Heart left ventricle (tissue), 13 donors: ENCODE results near the gene DLGAP1.

Experiments
- CTCF ChIP-seq, 12 donors: fragments of 200-600 bp; sonication (generic) in 4 of 12; IDR thresholded peaks; one replicate each; pipeline versions ENCODE4 v1.5.0 to v1.8.0; 2018 to 2022; ENCODE audit warnings: antibody characterized with exemption in 12 of 12, mild to moderate bottlenecking in 5 of 12
- POLR2A ChIP-seq, 2 donors: fragments of 450-650 bp; IDR thresholded peaks; one replicate each; pipeline ENCODE4 v1.6.1; 2017; ENCODE audit warnings: antibody characterized with exemption in 2 of 2, mild to moderate bottlenecking in 2 of 2, moderate library complexity in 2 of 2
- donor health status: ischemic (EF 13 %, LVEDD 7.1; RV severe dilation, severe dysfunction).
- donor health status: DM: no; HTN: yes; CAD: no.
- donor health status: DM: no; HTN: no; CAD: no.
- donor health status: ischemic (EF 25% LVEDD 6.9; RV normal size, moderate dysfunction).
- donor health status: ischemic (EF 25% LVEDD 5.7; RV mildly dilated, moderate dysfunction).
- donor health status: ischemic (EF 35%, LVEDD 5.7; RV mildly dilated, moderate dysfunction).
- donor health status: nonischemic (EF 11% LVEDD 7.7; RV severe dilation, severe dysfunction).
- donor health status: DM: yes; HTN: yes; CAD: no.
- donor health status: PGD.
- donor health status: ischemic (EF 29% LVEDD 5.4; RV normal size, mild dysfunction).
- donor health status: nonischemic (EF 23%, LVEDD 6.1; RV moderate dilation, normal function).

GRCh38 chr18:3508576-3509549 lies 946.2 kb downstream of the DLGAP1 start:
- TF ChIP-seq CTCF (IDR thresholded peaks at IDR 0.05): no peak
- TF ChIP-seq POLR2A (IDR thresholded peaks at IDR 0.05): no peak
